ENCODE data around the gene ADA. TPM values are rescaled to one million over a fixed set of nuclear protein-coding genes. Genes with fewer than 3 reads are reported as not detected.

ADA gene
- total and polyA plus RNA-seq, 2 of the 4 experiments (the other 2 are of a cell fraction) = 8.1 to 11.0 TPM

DNA sequence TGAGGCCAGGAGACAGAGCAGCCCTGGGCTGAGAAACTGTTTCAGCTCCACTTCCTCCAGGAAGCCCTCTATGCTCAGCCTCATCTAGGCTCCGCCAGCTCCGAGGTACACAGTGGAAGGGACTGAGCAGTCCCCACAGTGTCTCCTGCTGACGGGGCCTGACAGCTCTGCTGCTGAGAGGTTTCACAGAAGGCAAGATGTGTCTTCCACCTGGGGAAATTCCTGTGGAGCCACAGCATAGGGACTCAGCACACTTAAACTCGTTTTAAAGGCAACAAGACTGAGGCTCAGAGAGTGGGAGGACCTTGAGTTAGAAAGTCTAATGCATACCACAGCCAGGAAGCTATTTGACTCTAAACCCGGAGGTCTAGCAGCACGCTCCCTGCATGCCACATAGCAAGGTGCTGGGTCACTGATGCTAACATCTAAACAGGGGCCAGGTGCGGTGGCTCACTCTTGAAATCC lies 6.8 kb downstream of the ADA start:
- ChIA-PET CTCF (no interaction called here), POLR2A (ENCODE audit: unreplicated experiment) (no interaction called here)
- Histone ChIP-seq H3K9me3 (ENCODE audit: control insufficient read depth, insufficient read depth, low read length) (peaks cover 4% of the 10 kb centered on the region), H3K36me3 (ENCODE audit: control insufficient read depth, insufficient read depth, low read length) (no peaks in the 10 kb centered on the region), H2AK9ac (replicated peaks; ENCODE audit: low read depth, low read length, poor library complexity) (no peak overlapping the region), H3K79me1 (ENCODE audit: low read depth in 1 of 2, low read length in 2 of 2) (peaks cover 3 to 11% of the 10 kb centered on the region in 2 experiments; a peak in 2 of 4 replicates), H4K20me1 (ENCODE audit: insufficient read depth, low read length) (no peaks in the 10 kb centered on the region), H3K23ac (ENCODE audit: low read depth, low read length) (no peak overlapping the region), H2BK5ac (ENCODE audit: low read depth, low read length, poor library complexity, severe bottlenecking) (no peak overlapping the region), H3K14ac (replicated peaks; ENCODE audit: low read depth, low read length) (0 out of 2 replicates have a peak overlapping the region, but pooled peaks have one; percentile 15), H3K4me1 (ENCODE audit: control insufficient read depth, insufficient read depth, low read length) (peaks cover 28% of the 10 kb centered on the region), H2BK120ac (ENCODE audit: low read depth, low read length) (peak overlapping the region; percentile 19; the same call in 1 of the 2 replicates), H3K4ac (ENCODE audit: low read depth, low read length) (peak overlapping the region; percentile 34; the same call in 1 of the 2 replicates), H4K5ac (ENCODE audit: low read depth, low read length) (no peak overlapping the region), H4K8ac (ENCODE audit: low read depth in 2 of 2, low read length in 2 of 2) (no peak overlapping the region; a peak in 1 of 4 replicates), H2BK20ac (ENCODE audit: low read depth, low read length) (no peak overlapping the region; the same call in 1 of the 2 replicates), H3K18ac (ENCODE audit: low read depth, low read length) (no peak overlapping the region), H3K9me1 (ENCODE audit: insufficient read depth, low read length) (peaks cover 16% of the 10 kb centered on the region; the same call in 1 of the 2 replicates), H3K27me3 (ENCODE audit: control insufficient read depth, insufficient read depth, low read length) (no peaks in the 10 kb centered on the region), H4K91ac (ENCODE audit: insufficient read depth, low read depth, low read length) (no peak overlapping the region), H3K4me2 (ENCODE audit: low read depth, low read length) (no peak overlapping the region), H2BK15ac (ENCODE audit: low read depth, low read length) (no peak overlapping the region), H3K27ac (ENCODE audit: insufficient read depth, low read length) (no peak overlapping the region), H3K56ac (ENCODE audit: extremely low read depth, insufficient read depth, low read length) (no peak overlapping the region), H3K9ac (ENCODE audit: low read depth, low read length) (no peak overlapping the region), H2AFZ (replicated peaks; ENCODE audit: low read length, poor library complexity) (peak overlapping the region; percentile 4), H3K4me3 (ENCODE audit: insufficient read depth, low read depth, low read length) (no peak overlapping the region), H2AK5ac (ENCODE audit: low read depth, low read length) (0 out of 2 replicates have a peak overlapping the region, but pooled peaks have one; percentile 13)
- intact Hi-C loops (cut with micrococcal nuclease) (no loop called here), dilution Hi-C loops (cut with HindIII; ENCODE audit: low sequenced_read_pairs, unreplicated experiment) (no loop called here), in situ Hi-C loops (cut with MboI; ENCODE audit: low sequenced_read_pairs) (no loop called here)
- TF ChIP-seq, protein P1, sequence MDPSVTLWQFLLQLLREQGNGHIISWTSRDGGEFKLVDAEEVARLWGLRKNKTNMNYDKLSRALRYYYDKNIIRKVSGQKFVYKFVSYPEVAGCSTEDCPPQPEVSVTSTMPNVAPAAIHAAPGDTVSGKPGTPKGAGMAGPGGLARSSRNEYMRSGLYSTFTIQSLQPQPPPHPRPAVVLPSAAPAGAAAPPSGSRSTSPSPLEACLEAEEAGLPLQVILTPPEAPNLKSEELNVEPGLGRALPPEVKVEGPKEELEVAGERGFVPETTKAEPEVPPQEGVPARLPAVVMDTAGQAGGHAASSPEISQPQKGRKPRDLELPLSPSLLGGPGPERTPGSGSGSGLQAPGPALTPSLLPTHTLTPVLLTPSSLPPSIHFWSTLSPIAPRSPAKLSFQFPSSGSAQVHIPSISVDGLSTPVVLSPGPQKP (IDR thresholded peaks at IDR 0.05; ENCODE audit: borderline replicate concordance, low read depth, low read length) = no peak
- TF ChIP-seq FOS (IDR thresholded peaks at IDR 0.05; ENCODE audit: low read depth, low read length) = no peak
- no peak for TF ChIP-seq POLR2A (IDR thresholded peaks at IDR 0.05; ENCODE audit: low read depth, low read length)
- TF ChIP-seq MAZ (IDR thresholded peaks at IDR 0.05; ENCODE audit: borderline replicate concordance, low read depth, low read length) = no peak
- no peak for TF ChIP-seq SMC3 (IDR thresholded peaks at IDR 0.05; ENCODE audit: low read depth, low read length)
- no peak for TF ChIP-seq RAD21 (IDR thresholded peaks at IDR 0.05; ENCODE audit: low read length)
- no peak for TF ChIP-seq MAFK (IDR thresholded peaks at IDR 0.05; ENCODE audit: low read depth, low read length)
- no peak for TF ChIP-seq MXI1 (IDR thresholded peaks at IDR 0.05; ENCODE audit: borderline replicate concordance, low read depth, low read length)
- TF ChIP-seq BHLHE40 (IDR thresholded peaks at IDR 0.05; ENCODE audit: low read depth, low read length) = no peak
- no peak for TF ChIP-seq RCOR1 (IDR thresholded peaks at IDR 0.05; ENCODE audit: insufficient replicate concordance, low read length)
- no peak for TF ChIP-seq NFE2L2 (IDR thresholded peaks at IDR 0.05; ENCODE audit: low read depth, low read length)
- TF ChIP-seq CHD1 (IDR thresholded peaks at IDR 0.05; ENCODE audit: low read depth, low read length) = no peak
- no peak for TF ChIP-seq CEBPB (IDR thresholded peaks at IDR 0.05; ENCODE audit: low read depth, low read length)
- WGBS, 2 experiments (ENCODE audit: extremely low coverage in 2 of 2, insufficient read length in 1 of 2) = 81% methylated on average over 3 of the region's 7 CpGs; no CpG with 5 or more reads in 1 of the 2 experiments
- ATAC-seq (ENCODE audit: low read depth) (no peak), DNase-seq (no peak)
- no TSS peak for BruUV-seq (replicated peaks)
